Activated naive CD8-positive, alpha-beta T cell treated with anti-CD3 and anti-CD28 coated beads, Interleukin-2, amount 50 U/mL, for 24 hours (primary cell): ENCODE data around the gene DCUN1D4.
"Not testable (repeated sequence)": the region's sequence is repeated elsewhere in the genome, so short reads cannot be mapped to it uniquely, and the experiment has no call there.

Experiments
- ATAC-seq: fragments of 150-1000 bp; cut with Tn5 transposase; one replicate; pipeline ENCODE4 v1.10.0; 2021
- DNase-seq: peaks from one replicate; pipeline ENCODE4 v3.0.0; 2021
- H3K27ac Mint-ChIP-seq: one replicate; pipeline ENCODE4 v1.8.0; 2021; ENCODE audit warnings: mild to moderate bottlenecking, mixed read lengths
- H3K27me3 Mint-ChIP-seq: one replicate; pipeline ENCODE4 v1.8.0; 2021; ENCODE audit warnings: mixed read lengths
- H3K36me3 Mint-ChIP-seq: one replicate; pipeline ENCODE4 v1.8.0; 2021; ENCODE audit warnings: low read depth, mixed read lengths
- H3K4me1 Mint-ChIP-seq: one replicate; pipeline ENCODE4 v1.8.0; 2021; ENCODE audit warnings: mixed read lengths
- H3K4me3 Mint-ChIP-seq: one replicate; pipeline ENCODE4 v1.8.0; 2021; ENCODE audit warnings: mild to moderate bottlenecking, moderate library complexity, mixed read lengths
- H3K9me3 Mint-ChIP-seq: one replicate; pipeline ENCODE4 v1.8.0; 2021; ENCODE audit warnings: mixed read lengths

Gene DCUN1D4

DNA sequence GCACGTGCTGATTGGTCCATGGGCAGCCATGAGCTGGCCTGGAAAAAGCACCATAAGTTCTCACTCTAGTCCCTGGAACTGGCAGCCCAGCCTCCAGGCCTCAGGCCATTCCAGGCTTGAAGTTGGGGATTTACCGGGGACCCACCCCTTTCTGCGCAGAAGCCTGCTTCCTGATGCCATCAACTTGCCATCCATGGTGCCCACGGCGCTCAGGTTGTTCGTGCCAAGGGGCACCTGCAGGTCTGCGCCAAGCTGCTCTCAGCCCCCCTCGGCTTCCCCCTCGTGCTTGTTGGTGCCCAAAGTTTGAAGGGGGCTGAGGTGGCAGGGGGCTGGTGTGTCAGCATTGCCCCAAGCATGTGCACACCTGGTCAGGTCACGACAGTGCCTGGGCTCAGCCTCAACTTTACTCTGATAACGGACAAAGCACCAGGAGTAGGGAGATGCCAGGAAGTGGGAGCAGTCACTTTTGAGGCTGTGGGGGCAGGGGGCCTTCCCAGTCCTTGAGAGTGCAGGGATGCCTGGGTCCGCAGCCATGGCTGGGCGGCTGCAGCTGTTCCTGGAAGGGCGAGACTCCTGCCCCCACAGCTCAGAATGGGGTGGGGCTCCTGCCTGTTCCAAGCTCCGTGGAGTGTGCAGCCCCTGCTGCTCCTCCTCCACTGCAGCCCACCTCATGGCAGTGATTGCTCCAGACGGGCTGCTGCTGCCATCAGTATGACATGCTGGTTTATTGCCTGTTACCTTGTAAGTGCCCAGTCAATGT is 24.9 kb downstream of the DCUN1D4 start:
- no peaks in the 10 kb centered on the region for H3K9me3 Mint-ChIP-seq
- no peak overlapping the region for H3K4me3 Mint-ChIP-seq
- ATAC-seq = no peak
- H3K36me3 Mint-ChIP-seq = peaks cover 35% of the 10 kb centered on the region
- no peaks in the 10 kb centered on the region for H3K27me3 Mint-ChIP-seq
- no peaks in the 10 kb centered on the region for H3K4me1 Mint-ChIP-seq
- H3K27ac Mint-ChIP-seq = no peak overlapping the region
- no peak for DNase-seq

DNA sequence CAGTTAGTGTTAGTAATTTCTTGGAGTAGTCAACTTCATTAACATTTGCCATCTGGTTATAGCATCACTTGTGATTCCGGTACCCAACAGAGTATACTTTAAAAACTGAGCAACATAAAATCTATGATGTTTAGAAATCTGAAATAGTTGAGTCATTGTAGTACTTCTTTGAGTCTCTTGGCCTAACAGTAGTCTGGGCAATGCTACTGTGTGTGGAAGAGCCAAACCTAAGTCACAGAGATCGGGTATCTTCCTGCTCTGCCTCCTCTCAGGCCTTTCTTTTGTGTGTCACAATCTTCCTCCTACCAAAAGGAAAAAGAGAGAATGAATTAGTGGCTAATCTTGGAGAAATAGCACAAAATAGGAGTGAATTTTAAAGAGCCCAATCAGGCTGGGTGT is 25.5 kb downstream of the DCUN1D4 start:
- H3K27ac Mint-ChIP-seq = no peak overlapping the region
- DNase-seq (no peak), ATAC-seq (no peak)
- H3K27me3 Mint-ChIP-seq = no peaks in the 10 kb centered on the region
- no peak overlapping the region for H3K4me3 Mint-ChIP-seq
- H3K36me3 Mint-ChIP-seq = peaks cover 38% of the 10 kb centered on the region
- no peaks in the 10 kb centered on the region for H3K4me1 Mint-ChIP-seq
- no peaks in the 10 kb centered on the region for H3K9me3 Mint-ChIP-seq

DNA sequence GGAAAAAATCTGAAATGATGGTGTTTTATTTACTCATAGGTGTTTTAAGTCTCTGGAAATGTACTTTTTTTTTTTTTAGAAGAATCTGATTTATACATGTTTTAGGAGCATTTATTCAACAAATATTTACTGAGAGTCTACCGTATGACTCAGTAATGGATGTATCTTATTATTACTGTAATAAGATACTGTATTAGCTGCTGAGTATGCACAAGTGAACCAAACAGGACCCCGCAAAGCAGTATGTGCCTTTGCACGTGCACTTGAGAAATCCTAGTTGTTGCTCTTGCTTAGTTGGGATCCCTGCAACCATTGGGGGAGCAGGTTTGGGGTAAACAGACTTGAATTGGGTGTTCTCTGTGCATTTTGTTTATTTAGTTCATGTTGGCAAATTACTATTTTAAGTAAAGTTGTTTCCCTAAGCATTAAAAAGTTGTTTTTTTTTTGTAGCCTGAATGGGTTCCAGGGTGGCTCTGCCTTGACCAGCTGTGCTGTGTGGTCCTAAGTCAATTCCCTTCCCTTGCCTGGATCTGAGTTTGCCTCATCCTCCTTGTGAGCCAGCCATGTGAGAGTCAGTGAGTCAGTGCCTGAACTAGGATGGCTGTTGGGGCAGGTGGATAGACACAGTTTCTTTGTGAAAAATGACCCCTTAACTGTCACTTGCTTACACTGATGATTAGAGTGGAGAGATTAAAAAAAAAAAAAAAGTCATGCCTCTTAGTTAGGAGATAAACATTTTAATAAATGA is 27.7 kb downstream of the DCUN1D4 start:
- Mint-ChIP-seq H3K27ac (no peak overlapping the region), H3K27me3 (no peaks in the 10 kb centered on the region), H3K4me3 (no peak overlapping the region), H3K4me1 (no peaks in the 10 kb centered on the region), H3K9me3 (peaks cover 4% of the 10 kb centered on the region), H3K36me3 (peaks cover 44% of the 10 kb centered on the region)
- DNase-seq (no peak), ATAC-seq (no peak)

DNA sequence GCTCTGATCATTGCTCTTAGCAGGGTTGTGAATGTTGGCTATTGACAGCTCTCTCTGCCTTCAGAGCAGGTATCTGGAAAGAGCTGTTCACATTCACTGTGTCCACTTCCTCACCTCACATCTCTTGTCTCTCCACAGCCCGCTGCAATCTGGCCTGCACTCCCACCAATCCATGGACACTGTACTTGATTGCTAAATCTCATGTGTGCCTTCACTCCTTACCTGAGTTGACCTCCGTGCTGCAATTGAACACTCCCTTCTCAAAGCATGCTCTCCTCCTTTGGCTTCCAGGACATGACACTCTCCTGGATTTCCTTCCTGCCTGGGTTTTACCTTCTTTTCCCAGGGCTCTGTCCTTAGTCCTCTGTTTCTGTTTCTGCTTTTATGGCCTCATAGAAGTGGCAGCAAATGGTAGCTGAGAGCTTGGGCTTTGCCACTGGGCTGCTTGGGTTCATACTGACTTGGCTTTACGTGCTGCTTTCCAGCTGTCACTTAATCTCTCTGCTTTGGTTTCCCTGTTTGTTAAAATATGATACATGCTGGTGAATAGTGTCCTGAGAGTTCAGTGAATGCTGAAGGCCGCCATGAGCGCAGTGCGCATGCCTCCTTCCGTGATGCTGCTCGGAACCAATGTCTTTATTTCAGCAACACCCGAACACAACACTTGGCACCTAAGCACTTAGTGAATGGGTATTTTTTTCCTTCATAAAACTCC is 29.5 kb downstream of the DCUN1D4 start:
- peaks cover 7% of the 10 kb centered on the region for H3K9me3 Mint-ChIP-seq
- peak overlapping the region; percentile 11 for H3K27ac Mint-ChIP-seq
- peaks cover 46% of the 10 kb centered on the region for H3K36me3 Mint-ChIP-seq
- no peak overlapping the region for H3K4me3 Mint-ChIP-seq
- ATAC-seq (no peak), DNase-seq (no peak)
- no peaks in the 10 kb centered on the region for H3K27me3 Mint-ChIP-seq
- no peaks in the 10 kb centered on the region for H3K4me1 Mint-ChIP-seq

DNA sequence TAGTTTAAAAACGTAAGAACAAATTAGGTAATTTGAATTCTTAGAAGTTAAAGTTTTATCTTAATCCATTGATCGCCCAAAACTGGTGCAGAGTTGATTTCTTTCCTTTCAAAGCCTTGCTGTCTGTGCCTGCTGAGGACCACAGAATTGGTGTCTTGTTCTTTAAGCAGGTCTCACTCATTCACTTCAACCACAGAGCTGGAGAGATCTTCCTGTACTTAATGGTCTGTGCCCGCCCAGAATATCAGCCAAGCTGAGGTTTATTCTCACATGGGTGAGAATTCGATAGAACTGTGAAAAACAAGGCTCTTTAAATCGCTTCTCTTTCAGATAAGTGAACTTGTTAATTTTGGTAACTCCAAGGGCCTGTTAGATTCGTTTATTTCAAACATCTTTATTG is 31.6 kb downstream of the DCUN1D4 start:
- Mint-ChIP-seq H3K27me3 (no peaks in the 10 kb centered on the region), H3K27ac (no peak overlapping the region), H3K4me3 (no peak overlapping the region), H3K9me3 (peaks cover 7% of the 10 kb centered on the region), H3K36me3 (peaks cover 60% of the 10 kb centered on the region), H3K4me1 (no peaks in the 10 kb centered on the region)
- ATAC-seq (no peak), DNase-seq (no peak)

DNA sequence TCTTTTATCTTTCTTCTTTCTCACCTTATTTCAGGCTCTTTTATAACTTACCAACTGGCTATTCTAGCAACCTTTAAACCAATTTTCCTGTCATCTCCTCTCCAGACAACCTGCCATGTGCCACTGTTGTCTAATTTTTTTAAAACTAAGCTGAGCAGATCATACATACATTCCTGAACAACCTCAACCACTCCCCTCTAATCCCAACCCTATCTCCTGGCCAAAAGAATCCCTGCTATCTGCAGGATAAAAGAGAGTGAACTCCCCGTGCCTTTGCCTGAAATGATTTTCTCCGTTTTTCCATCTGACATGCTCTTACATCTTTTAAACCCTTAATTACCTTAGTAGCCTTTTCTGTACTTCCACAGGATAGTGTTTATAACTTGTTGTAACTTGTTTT is 35.5 kb downstream of the DCUN1D4 start:
- Mint-ChIP-seq H3K27ac (no peak overlapping the region), H3K36me3 (peaks cover 55% of the 10 kb centered on the region)
- no peak for DNase-seq

DNA sequence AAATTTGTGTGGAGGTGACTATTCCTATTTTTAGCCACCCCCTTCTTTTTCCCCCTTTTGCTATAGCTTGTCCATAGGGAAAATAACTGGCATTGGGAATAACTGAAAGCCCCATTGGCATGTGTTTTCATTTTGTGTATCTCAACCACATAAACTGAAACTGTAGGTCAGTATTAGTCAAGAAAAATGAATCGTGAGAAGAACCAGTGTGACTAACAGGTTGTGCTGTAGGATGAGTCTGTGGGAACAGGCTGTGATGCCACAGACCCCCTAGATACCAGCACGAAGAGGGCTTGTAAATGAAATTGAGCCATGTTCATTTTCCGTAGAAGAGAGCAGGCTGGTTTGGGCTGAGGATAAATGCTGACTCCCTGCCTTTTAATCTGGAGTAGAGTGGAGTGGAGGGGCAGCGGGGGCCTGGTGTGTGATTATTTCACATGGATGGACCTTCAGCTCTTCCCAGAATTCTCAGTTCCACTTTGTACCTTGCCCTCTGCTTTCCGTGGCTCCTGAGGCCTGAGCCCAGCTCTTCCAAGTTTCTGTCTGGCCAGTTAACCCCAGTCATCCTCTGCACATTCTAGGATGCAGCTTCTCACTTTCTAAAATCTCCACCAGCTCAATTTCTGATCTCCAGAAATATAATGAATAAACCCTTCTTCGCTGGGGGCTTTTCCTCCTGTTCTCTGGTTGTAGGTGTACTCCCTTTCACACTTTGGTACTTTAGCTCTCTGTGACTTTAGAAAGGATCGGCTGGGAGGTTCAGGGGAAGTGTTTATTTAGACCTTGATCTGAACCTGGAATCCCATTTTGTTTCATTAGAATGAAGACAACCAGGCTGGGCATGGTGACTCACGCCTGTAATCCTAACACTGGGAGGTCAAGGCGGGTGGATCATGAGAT is 37.3 kb downstream of the DCUN1D4 start:
- no peak overlapping the region for H3K27ac Mint-ChIP-seq
- peaks cover 38% of the 10 kb centered on the region for H3K36me3 Mint-ChIP-seq

More for the DNA sequence above, 35.5 kb downstream of the DCUN1D4 start:
- Mint-ChIP-seq H3K4me3 (no peak overlapping the region), H3K9me3 (peaks cover 7% of the 10 kb centered on the region), H3K4me1 (no peaks in the 10 kb centered on the region), H3K27me3 (no peaks in the 10 kb centered on the region)
- no peak for ATAC-seq

DNA sequence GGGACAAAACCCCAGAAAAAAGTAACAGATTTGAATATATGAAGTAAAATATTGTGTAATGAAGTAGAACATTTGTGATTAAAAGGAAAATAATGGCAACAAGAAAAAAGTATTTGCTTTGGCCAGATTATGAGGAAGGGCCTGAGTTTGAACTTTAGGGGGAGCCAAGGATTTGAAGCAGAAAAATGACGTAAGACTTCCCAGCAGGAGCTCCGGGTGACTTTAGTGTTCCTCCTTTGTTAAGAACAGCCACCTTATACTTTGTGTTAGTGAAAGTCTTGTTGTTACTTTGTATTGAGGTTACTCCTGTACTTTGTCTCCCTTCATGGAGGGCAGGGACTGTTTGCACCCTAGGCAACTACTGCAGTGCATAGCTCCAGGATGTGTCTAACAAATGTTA is 41.1 kb downstream of the DCUN1D4 start:
- H3K27ac Mint-ChIP-seq = no peak overlapping the region
- H3K4me1 Mint-ChIP-seq = no peaks in the 10 kb centered on the region
- DNase-seq (no peak), ATAC-seq (no peak)
- no peaks in the 10 kb centered on the region for H3K9me3 Mint-ChIP-seq
- no peak overlapping the region for H3K4me3 Mint-ChIP-seq
- no peaks in the 10 kb centered on the region for H3K27me3 Mint-ChIP-seq
- H3K36me3 Mint-ChIP-seq = peaks cover 37% of the 10 kb centered on the region

More for the DNA sequence above, 37.3 kb downstream of the DCUN1D4 start:
- DNase-seq (no peak), ATAC-seq (no peak)
- no peak overlapping the region for H3K4me3 Mint-ChIP-seq
- H3K4me1 Mint-ChIP-seq = no peaks in the 10 kb centered on the region
- peaks cover 7% of the 10 kb centered on the region for H3K9me3 Mint-ChIP-seq
- no peaks in the 10 kb centered on the region for H3K27me3 Mint-ChIP-seq

DNA sequence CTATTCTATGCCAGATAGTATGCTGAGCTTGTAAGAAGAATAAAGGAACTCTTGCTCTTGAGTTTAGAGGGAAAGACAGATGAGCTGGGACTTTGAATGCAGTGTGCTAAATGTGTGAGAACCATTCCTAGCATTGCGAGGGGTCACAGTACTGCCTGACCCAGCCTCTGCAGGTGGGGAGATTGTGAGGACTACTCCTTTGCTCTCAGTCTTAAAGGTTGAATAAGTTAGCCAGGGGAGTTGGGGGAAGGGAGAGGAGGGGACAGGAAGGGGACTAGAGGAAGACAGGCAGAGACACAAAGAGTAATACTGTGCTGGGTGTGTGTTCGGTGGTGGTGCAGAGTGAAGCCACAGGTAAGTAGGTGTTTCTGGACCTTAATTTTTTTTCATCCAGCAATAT is 41.7 kb downstream of the DCUN1D4 start:
- no peaks in the 10 kb centered on the region for H3K27me3 Mint-ChIP-seq
- no peaks in the 10 kb centered on the region for H3K9me3 Mint-ChIP-seq
- ATAC-seq (no peak), DNase-seq (no peak)
- H3K4me1 Mint-ChIP-seq = no peaks in the 10 kb centered on the region
- peaks cover 33% of the 10 kb centered on the region for H3K36me3 Mint-ChIP-seq
- H3K27ac Mint-ChIP-seq = no peak overlapping the region
- no peak overlapping the region for H3K4me3 Mint-ChIP-seq

DNA sequence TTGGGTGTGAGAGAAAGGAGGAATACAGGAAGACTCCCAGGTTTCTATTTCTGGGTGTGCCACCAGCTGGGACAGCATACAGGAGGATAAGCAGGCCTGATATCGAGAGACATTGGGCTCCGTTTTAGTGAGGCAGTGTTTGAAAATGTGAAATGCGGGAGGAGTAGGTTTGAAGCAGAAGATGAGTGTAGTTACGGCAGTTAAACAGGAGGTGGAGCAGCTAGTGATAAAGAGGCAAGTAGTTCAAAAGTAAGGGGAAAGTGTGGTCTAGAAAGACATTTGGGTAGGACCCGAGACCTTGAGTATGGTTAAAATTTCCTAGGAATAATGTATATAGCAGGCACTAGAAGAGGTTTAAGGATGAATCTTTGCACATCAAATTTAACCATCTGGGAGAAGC is 42.4 kb downstream of the DCUN1D4 start:
- no peaks in the 10 kb centered on the region for H3K9me3 Mint-ChIP-seq
- no peak for ATAC-seq
- H3K36me3 Mint-ChIP-seq = peaks cover 34% of the 10 kb centered on the region
- H3K4me3 Mint-ChIP-seq = no peak overlapping the region
- H3K27me3 Mint-ChIP-seq = no peaks in the 10 kb centered on the region
- DNase-seq = no peak
- no peaks in the 10 kb centered on the region for H3K4me1 Mint-ChIP-seq
- H3K27ac Mint-ChIP-seq = peak overlapping the region; percentile 16

DNA sequence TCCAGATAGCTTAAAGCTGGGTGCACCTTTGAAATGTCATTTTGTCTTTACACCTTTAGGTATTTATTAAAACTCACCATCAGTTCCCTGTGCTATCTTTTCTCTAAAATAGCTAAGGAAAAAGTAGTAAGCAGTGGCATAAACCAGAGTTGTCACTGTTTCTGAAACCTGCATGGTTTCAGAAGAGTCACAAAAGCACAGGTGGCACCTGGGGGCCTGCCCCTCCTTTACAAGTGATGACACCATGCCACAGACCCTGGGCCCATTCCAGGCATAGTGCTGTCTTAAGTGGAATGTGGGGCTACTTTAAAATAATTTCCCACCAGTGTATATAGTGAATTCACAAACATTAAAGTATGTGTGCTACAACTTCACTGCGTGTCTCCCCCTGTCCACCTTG is 47.8 kb downstream of the DCUN1D4 start:
- Mint-ChIP-seq H3K4me1 (peaks cover 3% of the 10 kb centered on the region), H3K4me3 (no peak overlapping the region), H3K27me3 (no peaks in the 10 kb centered on the region), H3K9me3 (no peaks in the 10 kb centered on the region), H3K36me3 (peaks cover 27% of the 10 kb centered on the region), H3K27ac (no peak overlapping the region)
- ATAC-seq (no peak), DNase-seq (no peak)

DNA sequence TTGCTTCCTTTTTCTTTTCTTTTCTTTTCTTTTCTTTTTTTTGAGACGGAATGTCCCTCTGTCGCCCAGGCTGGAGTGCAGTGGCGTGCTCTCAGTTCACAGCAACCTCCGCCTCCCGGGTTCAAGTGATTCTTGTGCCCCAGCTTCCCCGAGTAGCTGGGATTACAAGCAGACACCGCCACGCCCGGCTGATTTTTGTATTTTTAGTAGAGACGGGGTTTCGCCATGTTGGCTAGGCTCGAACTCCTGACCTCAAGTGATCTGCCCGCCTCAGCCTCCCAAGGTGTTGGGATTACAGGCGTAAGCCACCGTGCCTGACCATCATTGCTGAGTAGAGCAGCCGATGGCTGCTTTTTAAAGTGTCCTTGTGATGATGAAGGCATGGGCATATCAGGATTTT is 50.4 kb downstream of the DCUN1D4 start:
- H3K9me3 Mint-ChIP-seq, DNase-seq, ATAC-seq, H3K27ac Mint-ChIP-seq, H3K4me1 Mint-ChIP-seq, H3K27me3 Mint-ChIP-seq, H3K4me3 Mint-ChIP-seq: not testable (repeated sequence)
- H3K36me3 Mint-ChIP-seq = peaks cover 16% of the 10 kb centered on the region

DNA sequence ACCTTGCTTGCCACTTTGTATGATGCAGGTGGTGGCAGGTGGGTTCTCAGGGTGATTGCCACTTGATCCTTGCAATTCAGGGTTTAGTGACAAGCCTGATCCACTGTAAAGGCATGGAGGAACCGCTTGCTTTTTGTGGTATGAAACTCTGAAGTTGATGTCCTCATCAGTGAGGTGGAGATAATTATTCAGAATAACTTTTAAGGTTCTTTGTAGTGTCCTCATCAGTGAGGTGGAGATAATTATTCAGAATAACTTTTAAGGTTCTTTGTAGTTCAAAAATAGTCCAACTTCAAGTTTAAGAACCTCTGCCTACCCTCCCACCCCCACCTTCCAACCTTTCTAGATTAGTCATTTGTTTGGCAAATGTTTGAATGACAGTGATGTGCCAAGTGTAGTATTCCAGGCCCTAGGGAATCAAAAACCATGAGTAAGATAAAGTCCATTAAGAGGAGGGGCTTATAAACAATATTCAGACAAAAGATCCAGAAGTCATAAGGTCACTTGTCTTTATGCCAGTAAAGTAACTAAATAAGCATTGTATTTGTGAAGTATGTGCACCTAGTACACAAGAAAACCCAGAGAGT is 51.2 kb downstream of the DCUN1D4 start:
- ATAC-seq = no peak
- DNase-seq = no peak
- no peak overlapping the region for H3K27ac Mint-ChIP-seq
- no peak overlapping the region for H3K4me3 Mint-ChIP-seq
- H3K36me3 Mint-ChIP-seq = peaks cover 16% of the 10 kb centered on the region
- peaks cover 5% of the 10 kb centered on the region for H3K4me1 Mint-ChIP-seq
- H3K27me3 Mint-ChIP-seq = no peaks in the 10 kb centered on the region
- H3K9me3 Mint-ChIP-seq = no peaks in the 10 kb centered on the region

DNA sequence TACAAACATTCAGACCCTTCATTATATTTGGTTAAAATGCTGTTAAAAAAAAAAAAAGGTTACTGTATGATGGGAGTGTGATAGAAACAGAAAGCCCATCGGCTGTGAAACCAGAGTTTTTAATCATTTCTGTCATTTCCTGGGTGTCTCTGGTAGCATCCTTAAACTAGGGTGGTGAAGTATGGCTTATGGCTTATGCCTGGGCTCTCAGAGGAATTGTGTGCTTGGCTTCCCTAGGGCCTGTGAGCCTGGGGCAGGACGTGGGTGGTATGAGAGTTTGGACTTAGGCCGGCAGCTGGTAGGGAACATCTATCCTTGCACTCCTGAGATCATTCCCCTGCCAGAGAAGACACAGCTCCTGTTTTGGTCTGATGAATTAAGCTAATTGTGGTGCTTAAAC is 52.2 kb downstream of the DCUN1D4 start:
- Mint-ChIP-seq H3K4me3 (no peak overlapping the region), H3K9me3 (no peaks in the 10 kb centered on the region), H3K27me3 (no peaks in the 10 kb centered on the region), H3K4me1 (peaks cover 5% of the 10 kb centered on the region), H3K36me3 (peaks cover 22% of the 10 kb centered on the region), H3K27ac (no peak overlapping the region)
- DNase-seq = no peak
- ATAC-seq = no peak
